Measurements from ENCODE around the gene ALG12.
A peak's percentile ranks its signal among the peaks of the same experiment; 100 is the strongest.

ALG12 gene

GRCh38 chr22:49963647-49964026 lies 45.4 kb upstream of the ALG12 start:
- Histone ChIP-seq H3K9me2 (ENCODE audit: low read depth, low read length) (no peaks in the 10 kb centered on the region), H3K27me3 (ENCODE audit: insufficient read depth, low read length) (no peaks in the 10 kb centered on the region), H3K79me2 (ENCODE audit: insufficient read depth, low read length) (no peaks in the 10 kb centered on the region), H3K4me3 (ENCODE audit: low read depth, low read length, poor library complexity, severe bottlenecking) (no peak overlapping the region), H3K27ac (ENCODE audit: low read depth, low read length, poor library complexity, severe bottlenecking) (no peak overlapping the region), H3K9ac (ENCODE audit: low read length) (no peak overlapping the region), H3F3A (ENCODE audit: insufficient read depth, low read length) (0 out of 2 replicates have a peak, but pooled peaks cover 3% of the 10 kb centered on the region), H2AFZ (ENCODE audit: low read length) (no peak overlapping the region), H3K4me2 (ENCODE audit: low read length) (no peak overlapping the region), H3K4me1 (ENCODE audit: insufficient read depth, low read length, severe bottlenecking) (peaks cover 19% of the 10 kb centered on the region), H4K20me1 (ENCODE audit: insufficient read depth, low read length) (no peaks in the 10 kb centered on the region), H3K9me3 (ENCODE audit: low read length) (no peaks in the 10 kb centered on the region), H3K36me3 (ENCODE audit: insufficient read depth, low read length) (peaks cover 39% of the 10 kb centered on the region)
- TF ChIP-seq EZH2 (IDR thresholded peaks at IDR 0.05; ENCODE audit: borderline replicate concordance, low read length) (no peak), CTCF (IDR thresholded peaks at IDR 0.05; ENCODE audit: low read length) (no peak)

- Histone ChIP-seq H3K79me2 (ENCODE audit: insufficient read depth, low read length) (no peaks in the 10 kb centered on the region), H3K27ac (ENCODE audit: low read depth, low read length, poor library complexity, severe bottlenecking) (no peak overlapping the region), H2AFZ (ENCODE audit: low read length) (no peak overlapping the region), H4K20me1 (ENCODE audit: insufficient read depth, low read length) (no peaks in the 10 kb centered on the region), H3K9me3 (ENCODE audit: low read length) (no peaks in the 10 kb centered on the region), H3K4me3 (ENCODE audit: low read depth, low read length, poor library complexity, severe bottlenecking) (peak overlapping the region; percentile 96), H3K4me2 (ENCODE audit: low read length) (peak overlapping the region; percentile 93), H3F3A (ENCODE audit: insufficient read depth, low read length) (0 out of 2 replicates have a peak, but pooled peaks cover 3% of the 10 kb centered on the region), H3K9ac (ENCODE audit: low read length) (no peak overlapping the region; the same call in 1 of the 2 replicates), H3K4me1 (ENCODE audit: insufficient read depth, low read length, severe bottlenecking) (peaks cover 19% of the 10 kb centered on the region), H3K27me3 (ENCODE audit: insufficient read depth, low read length) (no peaks in the 10 kb centered on the region), H3K36me3 (ENCODE audit: insufficient read depth, low read length) (peaks cover 39% of the 10 kb centered on the region), H3K9me2 (ENCODE audit: low read depth, low read length) (no peaks in the 10 kb centered on the region)
- TF ChIP-seq EZH2 (IDR thresholded peaks at IDR 0.05; ENCODE audit: borderline replicate concordance, low read length) = no peak
- TF ChIP-seq CTCF (IDR thresholded peaks at IDR 0.05; ENCODE audit: low read length) = no peak
Measured at GRCh38 chr22:49962751-49963646, 44.8 kb upstream of the ALG12 start.

GRCh38 chr22:49962012-49962750 lies 43.9 kb upstream of the ALG12 start:
- Histone ChIP-seq H3F3A (ENCODE audit: insufficient read depth, low read length) (0 out of 2 replicates have a peak, but pooled peaks cover 3% of the 10 kb centered on the region), H3K9me2 (ENCODE audit: low read depth, low read length) (no peaks in the 10 kb centered on the region), H3K4me2 (ENCODE audit: low read length) (peak overlapping the region; percentile 93), H3K9me3 (ENCODE audit: low read length) (no peaks in the 10 kb centered on the region), H3K4me1 (ENCODE audit: insufficient read depth, low read length, severe bottlenecking) (peaks cover 19% of the 10 kb centered on the region), H3K79me2 (ENCODE audit: insufficient read depth, low read length) (no peaks in the 10 kb centered on the region), H2AFZ (ENCODE audit: low read length) (no peak overlapping the region), H3K27ac (ENCODE audit: low read depth, low read length, poor library complexity, severe bottlenecking) (no peak overlapping the region), H3K4me3 (ENCODE audit: low read depth, low read length, poor library complexity, severe bottlenecking) (peak overlapping the region; percentile 96), H3K9ac (ENCODE audit: low read length) (peak overlapping the region; percentile 91), H3K36me3 (ENCODE audit: insufficient read depth, low read length) (peaks cover 39% of the 10 kb centered on the region), H4K20me1 (ENCODE audit: insufficient read depth, low read length) (no peaks in the 10 kb centered on the region), H3K27me3 (ENCODE audit: insufficient read depth, low read length) (no peaks in the 10 kb centered on the region)
- TF ChIP-seq CTCF (IDR thresholded peaks at IDR 0.05; ENCODE audit: low read length) = no peak
- TF ChIP-seq EZH2 (IDR thresholded peaks at IDR 0.05; ENCODE audit: borderline replicate concordance, low read length) = no peak
